Raji (cell line): ENCODE measurements around the gene CHMP1A.

Experiments used
- POLR2A ChIP-seq: IDR thresholded peaks from 2 replicates; pipeline ENCODE4 v1.6.1; 2011; ENCODE audit warnings: low read depth, low read length, control low read depth; ENCODE audit not compliant: insufficient read depth

CHMP1A gene

DNA sequence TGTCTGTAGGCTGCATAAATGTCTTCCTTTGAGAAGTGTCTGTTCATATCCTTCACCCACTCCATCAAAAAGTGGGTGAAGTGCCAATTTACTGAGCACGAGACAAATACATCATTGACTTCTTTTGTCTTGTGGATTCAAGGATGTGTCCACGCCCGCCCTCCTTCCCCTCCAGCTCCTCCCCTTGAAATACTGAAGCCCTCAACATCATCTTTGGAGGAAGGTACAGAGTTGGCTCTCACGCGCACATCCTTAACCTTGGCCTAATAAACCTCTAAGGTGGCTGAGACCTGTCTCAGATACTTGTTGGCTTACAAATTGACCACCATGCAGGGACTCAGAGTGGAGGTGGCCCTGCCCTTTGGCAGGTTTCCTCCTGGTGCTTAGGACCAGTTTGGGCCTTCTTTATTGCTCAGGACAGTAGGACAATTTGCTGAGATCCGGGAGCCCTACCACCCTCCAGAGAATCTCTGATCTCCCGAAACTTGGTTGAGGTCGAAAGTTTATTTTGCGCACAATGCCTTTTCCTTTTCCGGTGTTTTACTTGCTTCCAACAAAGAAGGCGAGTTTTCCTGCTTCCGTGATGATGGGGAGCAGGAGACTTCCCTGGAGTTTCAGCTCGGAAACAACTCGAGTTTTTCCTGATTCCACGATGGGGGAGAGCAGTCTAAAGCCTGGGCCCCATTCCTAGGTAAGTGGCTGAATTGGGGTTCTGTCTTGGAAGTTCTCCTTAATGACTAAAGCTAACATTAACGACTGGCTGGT is 14.9 kb upstream of the CHMP1A start:
- no peak for TF ChIP-seq POLR2A

DNA sequence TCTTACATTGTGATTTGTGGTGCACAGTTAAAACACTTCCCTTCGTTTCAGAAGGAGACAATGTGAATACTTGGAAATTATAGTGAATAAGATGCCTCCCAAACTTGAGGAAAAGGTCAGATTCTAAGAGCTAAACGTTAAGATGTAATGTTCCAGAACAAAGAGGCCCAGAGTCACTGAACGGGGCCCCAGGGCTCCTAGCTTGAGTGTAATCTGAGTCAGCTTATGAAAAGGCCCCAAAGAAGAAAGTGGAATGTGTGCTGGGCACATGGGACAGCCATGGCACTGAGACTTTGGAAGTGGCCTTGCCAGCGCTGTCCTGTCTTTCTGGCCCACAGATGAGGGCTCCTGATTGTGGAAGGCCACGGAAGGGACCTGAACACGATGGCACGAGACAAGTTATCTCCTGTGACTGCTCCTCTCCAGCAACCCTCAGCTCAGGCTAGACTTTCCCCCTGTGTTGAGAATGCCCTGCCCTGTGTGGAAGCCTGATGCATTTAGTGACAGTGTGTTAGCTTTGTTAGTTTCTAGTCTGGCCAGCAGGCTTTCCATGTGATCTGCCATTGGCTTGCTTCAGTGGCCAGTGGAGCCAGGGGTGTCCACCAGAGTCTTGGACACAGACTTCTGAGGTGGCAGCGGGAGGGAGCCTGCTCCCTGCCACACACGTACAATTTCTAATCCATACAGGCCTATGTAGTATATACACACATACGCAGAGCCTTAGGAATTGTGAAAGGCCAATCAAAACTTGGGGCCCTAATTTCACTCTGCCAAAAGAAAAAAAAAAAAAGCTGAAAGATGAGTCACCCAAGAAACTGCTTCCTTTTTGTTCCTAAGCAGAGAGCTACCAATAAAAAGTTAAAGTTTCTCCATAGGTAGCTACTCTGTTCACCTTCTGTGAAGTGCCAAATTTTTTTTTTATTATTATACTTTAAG is 13.3 kb upstream of the CHMP1A start:
- TF ChIP-seq POLR2A = no peak

DNA sequence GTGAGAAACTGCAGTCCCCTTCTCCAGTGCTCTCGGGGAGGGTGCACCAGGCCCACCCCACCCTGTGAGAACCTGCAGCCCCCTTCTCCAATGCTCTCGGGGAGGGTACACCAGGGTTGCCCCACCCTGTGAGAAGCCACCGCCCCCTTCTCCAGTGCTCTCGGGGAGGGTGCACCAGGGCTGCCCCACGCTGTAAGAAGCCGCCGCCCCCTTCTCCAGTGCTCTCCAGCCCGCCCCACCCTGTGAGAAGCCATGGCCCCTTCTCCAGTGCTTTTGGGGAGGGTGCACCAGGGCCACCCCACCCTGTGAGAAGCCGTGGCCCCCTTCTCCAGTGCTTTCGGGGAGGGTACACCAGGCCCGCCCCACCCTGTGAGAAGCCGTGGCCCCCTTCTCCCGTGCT is 12.2 kb upstream of the CHMP1A start:
- no peak for TF ChIP-seq POLR2A

DNA sequence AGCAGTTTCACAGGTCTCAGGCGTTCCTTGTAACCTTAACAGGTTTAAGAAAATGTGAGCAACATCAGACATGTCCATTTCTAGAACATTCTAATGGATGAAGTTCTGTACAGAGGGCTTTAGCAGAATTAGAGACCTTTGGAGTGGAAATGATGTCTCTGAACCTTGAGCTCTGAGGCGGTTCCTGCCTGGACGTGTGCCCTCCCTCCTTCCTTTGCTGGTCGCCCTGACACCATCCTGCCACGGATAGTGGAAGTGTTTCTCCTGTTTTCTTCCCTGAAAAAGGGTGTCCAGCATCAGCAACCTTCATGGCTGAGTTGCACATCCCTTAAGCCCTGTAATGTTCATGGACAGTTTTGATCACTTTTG is 11.3 kb upstream of the CHMP1A start:
- TF ChIP-seq POLR2A = no peak

DNA sequence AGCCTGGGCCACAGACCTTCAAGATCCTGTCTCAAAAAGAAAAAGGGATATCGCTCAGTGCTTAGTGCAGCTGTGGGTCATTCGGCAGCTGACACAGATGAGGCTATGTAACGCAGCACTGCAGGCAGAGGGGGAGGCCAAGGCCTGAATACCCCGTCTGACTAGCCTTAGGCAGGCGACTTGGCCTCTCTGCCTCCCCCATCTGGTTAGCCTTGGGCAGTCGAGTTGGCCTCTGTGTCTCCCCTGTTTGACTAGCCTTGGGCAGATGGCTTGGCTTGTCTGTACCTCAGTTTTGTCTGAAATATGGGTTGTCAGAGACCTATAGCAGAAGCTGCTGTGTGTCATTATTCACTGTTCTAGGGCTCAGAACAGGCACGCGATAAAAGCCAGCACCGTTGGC is 10.1 kb upstream of the CHMP1A start:
- no peak for TF ChIP-seq POLR2A

DNA sequence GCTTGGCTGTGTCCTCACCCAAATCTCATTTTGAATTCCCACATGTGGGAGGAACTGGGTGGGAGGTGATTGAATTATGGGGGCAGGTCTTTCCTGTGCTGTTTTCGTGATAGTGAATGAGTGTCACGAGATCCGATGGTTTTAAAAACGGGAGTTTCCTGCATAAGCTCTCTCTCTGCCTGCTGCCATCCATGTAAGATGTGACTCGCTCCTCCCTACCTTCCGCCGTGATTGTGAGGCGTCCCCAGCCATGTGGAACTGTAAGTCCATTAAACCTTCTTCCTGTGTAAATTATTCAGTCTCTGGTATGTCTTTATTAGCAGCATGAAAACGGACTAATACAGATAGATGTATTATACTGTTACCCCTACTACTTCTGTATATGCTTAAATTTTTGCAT is 3.7 kb upstream of the CHMP1A start:
- no peak for TF ChIP-seq POLR2A

DNA sequence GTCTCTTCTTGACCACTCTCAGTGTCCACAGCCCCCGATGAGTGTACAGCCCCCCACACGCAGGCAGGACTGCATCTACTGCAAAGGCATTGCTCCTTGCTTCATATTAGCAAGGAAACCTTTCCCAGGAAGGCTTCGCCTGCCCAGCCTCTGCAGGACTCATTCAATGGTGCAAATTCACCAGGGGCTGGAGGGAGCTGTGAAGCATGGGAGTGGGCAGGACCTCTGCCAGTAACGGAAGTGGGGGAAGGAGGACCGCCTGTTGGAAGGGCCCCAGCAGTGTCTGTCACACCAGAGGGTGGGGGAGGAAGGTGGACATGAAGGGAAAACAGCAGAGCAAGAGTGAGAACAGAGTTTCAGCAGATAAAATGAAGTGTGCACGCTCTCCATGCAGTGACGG is 2.6 kb upstream of the CHMP1A start:
- no peak for TF ChIP-seq POLR2A

DNA sequence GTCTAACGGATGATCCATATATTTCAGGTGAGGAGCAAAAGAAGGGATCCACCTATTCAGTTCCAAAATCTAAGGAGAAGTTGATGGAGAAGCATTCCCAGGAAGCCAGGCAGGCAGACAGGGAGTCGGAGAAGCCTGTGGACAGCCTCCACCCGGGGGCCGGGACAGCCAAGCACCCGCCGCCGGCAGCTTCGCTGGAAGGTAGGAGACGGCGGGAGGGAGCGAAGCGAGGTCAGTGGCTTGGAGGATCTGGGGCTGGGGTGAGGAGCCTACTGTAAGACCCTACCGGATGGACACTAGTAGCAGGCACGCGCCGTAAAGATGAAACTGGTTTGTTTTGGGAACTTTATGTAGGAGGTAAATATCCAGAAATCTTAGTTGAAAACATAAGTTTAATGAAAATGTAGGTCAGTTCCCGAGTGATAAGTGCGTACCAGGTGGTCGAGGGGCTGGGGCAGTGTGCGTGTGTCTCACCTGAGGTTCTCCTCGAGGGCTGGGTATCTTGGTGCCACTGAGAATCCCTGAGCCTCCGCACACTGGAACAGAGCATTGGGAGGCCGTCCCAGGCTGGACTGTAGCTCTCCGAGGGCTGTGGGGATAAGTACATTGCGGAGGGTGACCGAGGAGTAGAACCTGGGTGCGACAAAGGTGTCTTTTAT is 842 bp upstream of the CHMP1A start:
- TF ChIP-seq POLR2A = no peak

DNA sequence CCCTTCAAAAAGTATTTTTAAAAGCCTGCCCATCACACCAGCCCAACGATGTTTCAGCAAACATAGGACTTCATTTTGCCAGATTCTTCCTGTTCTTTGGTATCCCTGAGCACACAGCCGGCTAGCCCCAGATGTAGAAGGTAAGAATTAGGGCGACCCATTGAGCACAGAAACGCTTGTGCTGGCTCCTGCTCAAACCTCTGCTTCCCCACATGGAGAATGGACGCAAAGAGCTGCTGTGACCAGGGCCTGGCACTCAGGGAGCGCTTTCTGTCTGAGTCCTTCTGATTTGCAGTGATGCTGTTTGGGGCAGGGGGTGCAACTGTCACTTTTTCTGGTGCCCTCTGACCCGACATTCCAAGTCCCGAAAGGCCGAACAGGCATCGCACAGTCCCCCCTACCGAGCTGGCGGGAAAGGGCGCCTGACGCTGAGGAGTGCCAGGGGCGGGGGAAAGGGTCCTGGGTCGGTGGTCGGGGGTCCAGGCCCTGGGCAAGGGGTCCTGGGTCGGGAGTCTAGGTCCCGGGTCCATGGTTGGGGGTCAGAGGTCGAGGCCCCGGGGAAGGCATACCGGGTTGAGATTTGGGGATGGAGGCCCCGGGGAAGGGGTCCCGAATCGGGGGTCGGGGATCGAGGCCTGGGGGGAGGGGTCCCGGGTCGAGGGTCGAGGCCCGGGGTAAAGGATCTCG is 930 bp downstream of the CHMP1A start:
- no peak for TF ChIP-seq POLR2A

DNA sequence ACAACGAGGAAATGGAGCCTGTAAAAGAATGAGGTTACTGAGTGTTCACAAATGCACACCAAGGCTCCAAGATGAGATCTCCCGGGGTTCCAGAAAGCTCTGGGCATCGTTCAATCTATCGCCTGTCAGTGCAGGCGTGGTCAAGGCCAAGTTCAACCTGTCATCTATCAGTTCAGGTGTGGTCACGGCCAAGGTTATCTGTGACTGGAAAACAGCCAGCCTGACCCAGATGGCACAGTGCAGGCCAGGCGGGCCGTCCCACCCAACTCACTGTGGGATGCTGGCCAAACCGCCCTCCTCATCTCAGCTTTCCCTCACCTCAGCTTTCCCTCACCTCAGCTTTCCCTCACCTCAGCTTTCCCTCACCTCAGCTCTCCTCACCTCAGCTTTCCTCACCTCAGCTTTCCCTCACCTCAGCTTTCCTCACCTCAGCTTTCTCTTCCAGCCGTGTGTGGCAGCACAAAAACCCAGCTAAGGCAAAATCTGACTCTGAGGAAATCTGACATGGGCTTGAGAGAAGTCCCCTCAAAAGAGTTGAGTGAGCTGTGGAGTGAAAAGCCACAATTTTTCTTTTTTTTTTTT is 2.4 kb downstream of the CHMP1A start:
- no peak for TF ChIP-seq POLR2A

DNA sequence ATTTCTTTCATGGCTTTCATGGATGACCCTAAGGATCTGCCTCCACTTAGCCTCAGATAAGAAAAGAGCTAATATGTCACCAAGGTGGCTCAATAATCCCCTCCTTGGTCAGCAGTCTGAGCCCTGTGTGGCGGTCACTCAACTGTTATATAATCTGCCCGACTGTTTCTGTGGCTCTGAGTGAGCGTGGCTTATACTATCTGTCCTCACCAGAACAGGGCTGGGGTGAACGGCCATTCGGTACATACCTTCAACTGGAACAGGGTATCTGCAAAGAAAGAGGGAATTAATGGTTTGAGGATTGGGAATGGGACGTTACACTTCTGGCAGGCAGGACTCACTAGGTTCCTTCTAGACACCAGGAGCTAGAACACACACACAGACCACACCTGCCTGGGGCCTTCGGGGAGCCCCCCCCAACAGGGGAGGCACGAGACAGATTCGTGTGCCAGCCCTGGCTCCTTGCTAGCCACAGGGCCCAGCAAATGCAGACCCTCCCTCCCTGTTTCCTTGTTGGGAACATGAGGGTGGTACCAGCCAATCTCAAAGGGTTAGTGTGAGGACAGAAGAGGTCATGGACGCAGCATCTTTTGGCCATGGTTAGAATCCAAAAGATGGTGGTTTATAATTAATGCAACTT is 3.7 kb downstream of the CHMP1A start:
- no peak for TF ChIP-seq POLR2A

DNA sequence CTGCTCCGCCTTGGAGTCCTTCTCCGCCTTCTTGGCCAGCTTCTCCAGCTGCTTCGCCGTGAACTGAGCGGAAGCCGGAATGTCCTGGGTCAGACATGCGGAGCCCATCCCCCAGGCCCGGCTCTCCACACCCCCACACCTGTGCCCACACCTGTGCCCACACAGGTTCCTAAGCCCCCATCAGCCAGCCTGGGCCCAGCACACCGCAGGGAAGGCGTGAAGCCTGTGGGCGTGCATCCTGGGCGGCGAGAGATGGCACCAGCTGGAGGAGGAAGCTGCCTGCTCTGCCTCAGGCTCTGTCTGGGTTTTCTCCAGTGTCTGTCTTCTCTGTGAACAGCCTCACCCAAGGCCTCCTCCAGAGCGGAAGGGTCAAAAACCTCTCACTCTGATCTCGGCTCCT is 5.9 kb downstream of the CHMP1A start:
- TF ChIP-seq POLR2A = no peak

DNA sequence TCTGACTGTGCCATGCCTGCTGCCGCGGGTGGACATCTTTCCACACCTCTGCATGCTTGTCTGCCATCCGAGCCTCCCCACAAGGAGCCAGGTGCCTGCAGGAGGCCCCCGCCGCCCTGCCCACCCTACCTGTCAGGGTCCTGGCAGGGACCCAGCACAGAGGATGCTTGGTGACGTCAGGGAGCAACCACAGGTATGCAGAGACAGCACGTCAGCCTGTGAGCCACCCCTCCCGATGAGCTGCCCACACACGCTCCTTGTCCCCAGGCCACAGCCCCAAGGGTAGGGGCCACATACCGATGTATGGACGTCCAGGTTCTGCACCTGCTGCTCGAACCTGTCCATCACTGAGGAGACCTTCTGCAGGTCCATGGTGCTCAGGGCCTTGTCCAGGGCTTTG is 10.6 kb downstream of the CHMP1A start:
- no peak for TF ChIP-seq POLR2A

DNA sequence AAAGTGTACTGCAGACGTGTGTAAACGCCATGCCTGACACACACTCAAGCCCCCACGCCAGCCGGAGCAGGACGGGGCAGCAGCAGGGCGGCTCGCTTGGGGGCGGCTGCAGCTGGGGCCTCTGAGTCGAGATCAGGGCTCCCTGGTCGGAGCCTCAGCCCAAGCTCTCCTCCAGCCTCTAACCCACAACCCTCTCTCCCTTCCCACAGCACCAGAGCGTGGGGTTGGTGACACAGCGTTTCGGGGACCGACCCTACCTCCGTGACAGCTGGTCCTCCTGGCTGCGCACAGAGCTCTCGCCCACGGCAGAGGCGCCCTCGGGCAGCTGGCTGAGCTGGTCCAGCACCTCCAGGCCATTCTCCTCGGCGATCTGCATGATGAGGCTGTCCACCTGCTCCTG is 11.2 kb downstream of the CHMP1A start:
- no peak for TF ChIP-seq POLR2A

DNA sequence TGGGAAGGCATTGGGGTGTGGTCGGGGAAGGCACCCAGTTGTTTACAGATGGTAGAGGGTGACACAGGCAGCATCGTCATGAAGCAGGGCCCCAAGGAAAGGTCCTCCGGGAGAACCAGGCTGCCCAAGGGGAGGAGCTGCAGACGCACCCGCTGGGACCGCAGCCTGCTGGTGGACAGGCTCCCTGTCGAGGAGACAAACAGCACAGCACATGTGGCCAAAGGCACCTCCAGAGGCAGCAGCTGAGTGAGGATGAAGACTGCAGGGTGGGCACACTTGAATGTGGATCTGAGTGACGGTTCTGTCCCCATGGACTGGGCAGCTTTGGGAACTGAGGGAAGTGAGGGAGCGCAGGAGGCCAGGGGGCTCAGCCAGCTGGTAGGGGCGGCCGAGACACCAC is 12.4 kb downstream of the CHMP1A start:
- no peak for TF ChIP-seq POLR2A

DNA sequence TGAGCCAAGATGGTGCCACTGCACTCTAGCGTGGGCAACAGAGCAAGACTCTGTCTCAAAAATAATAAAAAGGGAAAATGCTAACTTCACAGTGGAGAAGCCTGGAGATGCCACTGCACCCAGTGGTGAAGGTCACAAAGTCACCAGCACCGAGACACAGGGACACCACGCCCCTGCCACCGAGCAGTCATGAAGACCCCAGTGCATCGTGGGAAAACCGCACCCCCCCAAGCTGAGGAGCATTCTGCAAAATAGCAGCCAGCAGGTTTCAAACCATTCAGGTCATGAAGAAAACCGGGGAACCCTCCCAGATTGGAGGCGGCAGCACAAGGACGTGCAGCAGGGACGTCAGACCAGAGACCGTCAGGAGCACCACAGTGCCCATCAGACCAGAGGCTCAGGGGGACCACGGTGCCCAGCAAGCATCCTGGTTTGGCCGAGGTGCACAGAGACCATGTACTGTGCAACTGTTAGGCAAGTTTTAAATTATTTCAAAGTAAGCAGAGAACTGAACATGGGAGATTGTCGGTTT is 13.7 kb downstream of the CHMP1A start:
- no peak for TF ChIP-seq POLR2A
